Vagina (tissue), 2 donors: ENCODE results near the gene GJC2.

Experiments
- CTCF ChIP-seq, 3 experiments: fragments of 450-650 bp in 2 of 3; fragments of 200-600 bp in 1 of 3; sonication (generic) in 1 of 3; IDR thresholded peaks; one replicate each; pipeline ENCODE4 v1.5.1; 2017 to 2019; ENCODE audit warnings: antibody characterized with exemption in 3 of 3, mild to moderate bottlenecking in 2 of 3, moderate library complexity in 2 of 3
- POLR2A ChIP-seq, 2 donors: fragments of 450-650 bp; IDR thresholded peaks; one replicate each; pipeline ENCODE4 v1.6.1; 2017; ENCODE audit warnings: antibody characterized with exemption in 2 of 2, mild to moderate bottlenecking in 2 of 2, moderate library complexity in 2 of 2

- TF ChIP-seq CTCF (IDR thresholded peaks at IDR 0.05): no peak
- no peak for TF ChIP-seq POLR2A (IDR thresholded peaks at IDR 0.05)
Observed at GRCh38 chr1:228147768-228148167, 2.0 kb upstream of the GJC2 start.
